Measurements from ENCODE around the gene OPA1.

Gene OPA1

DNA sequence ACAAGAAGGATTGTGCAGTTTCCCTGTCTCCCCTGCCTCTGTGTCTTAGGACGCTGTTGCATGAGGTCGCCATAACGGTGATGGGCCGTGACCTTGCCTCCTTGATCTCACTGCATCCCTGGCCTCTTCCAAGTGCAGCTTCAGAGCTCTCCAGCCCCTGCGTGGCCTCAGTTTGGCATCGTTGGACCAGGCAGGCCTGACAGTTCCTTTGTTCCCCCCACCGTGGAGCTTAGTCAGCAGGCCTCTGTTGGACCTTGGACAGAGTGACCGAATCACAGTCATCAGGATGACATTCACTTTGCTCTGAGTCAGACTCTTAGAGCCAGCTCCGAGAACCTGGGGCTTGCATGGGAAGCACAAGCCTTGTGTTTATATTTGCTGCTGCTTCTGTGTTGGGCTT is 139.4 kb downstream of the OPA1 start:
- no peaks in the 10 kb centered on the region for H3K36me3 ChIP-seq (ENCODE audit: control insufficient read depth, low read length)
- H3K79me2 ChIP-seq (ENCODE audit: control insufficient read depth, low read length) = no peaks in the 10 kb centered on the region
- H3K4me2 ChIP-seq (ENCODE audit: low read length) = no peak overlapping the region
- no peak overlapping the region for H3K27ac ChIP-seq (ENCODE audit: low read depth, low read length)
- no peaks in the 10 kb centered on the region for H3K9me3 ChIP-seq (ENCODE audit: control insufficient read depth, insufficient read depth, low read length)
- H3K27me3 ChIP-seq (ENCODE audit: control insufficient read depth, low read length) = peaks cover 6% of the 10 kb centered on the region; the same call in 1 of the 2 replicates
- no peaks in the 10 kb centered on the region for H3F3A ChIP-seq (ENCODE audit: control insufficient read depth, insufficient read depth)
- no peaks in the 10 kb centered on the region for H3K4me1 ChIP-seq (ENCODE audit: control insufficient read depth, low read length)
- no peaks in the 10 kb centered on the region for H3K9me2 ChIP-seq (replicated peaks; ENCODE audit: control insufficient read depth, low read length)
- no peak overlapping the region for H3K4me3 ChIP-seq (ENCODE audit: low read length)
- TF ChIP-seq EZH2phosphoT487 (IDR thresholded peaks at IDR 0.05; ENCODE audit: borderline replicate concordance, low read length) = no peak
- TF ChIP-seq, protein P1, sequence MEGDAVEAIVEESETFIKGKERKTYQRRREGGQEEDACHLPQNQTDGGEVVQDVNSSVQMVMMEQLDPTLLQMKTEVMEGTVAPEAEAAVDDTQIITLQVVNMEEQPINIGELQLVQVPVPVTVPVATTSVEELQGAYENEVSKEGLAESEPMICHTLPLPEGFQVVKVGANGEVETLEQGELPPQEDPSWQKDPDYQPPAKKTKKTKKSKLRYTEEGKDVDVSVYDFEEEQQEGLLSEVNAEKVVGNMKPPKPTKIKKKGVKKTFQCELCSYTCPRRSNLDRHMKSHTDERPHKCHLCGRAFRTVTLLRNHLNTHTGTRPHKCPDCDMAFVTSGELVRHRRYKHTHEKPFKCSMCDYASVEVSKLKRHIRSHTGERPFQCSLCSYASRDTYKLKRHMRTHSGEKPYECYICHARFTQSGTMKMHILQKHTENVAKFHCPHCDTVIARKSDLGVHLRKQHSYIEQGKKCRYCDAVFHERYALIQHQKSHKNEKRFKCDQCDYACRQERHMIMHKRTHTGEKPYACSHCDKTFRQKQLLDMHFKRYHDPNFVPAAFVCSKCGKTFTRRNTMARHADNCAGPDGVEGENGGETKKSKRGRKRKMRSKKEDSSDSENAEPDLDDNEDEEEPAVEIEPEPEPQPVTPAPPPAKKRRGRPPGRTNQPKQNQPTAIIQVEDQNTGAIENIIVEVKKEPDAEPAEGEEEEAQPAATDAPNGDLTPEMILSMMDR (IDR thresholded peaks at IDR 0.05; ENCODE audit: low read depth, low read length, poor library complexity, severe bottlenecking) = no peak
- H4K20me1 ChIP-seq (ENCODE audit: control insufficient read depth, insufficient read depth, low read depth, low read length) = no peaks in the 10 kb centered on the region

DNA sequence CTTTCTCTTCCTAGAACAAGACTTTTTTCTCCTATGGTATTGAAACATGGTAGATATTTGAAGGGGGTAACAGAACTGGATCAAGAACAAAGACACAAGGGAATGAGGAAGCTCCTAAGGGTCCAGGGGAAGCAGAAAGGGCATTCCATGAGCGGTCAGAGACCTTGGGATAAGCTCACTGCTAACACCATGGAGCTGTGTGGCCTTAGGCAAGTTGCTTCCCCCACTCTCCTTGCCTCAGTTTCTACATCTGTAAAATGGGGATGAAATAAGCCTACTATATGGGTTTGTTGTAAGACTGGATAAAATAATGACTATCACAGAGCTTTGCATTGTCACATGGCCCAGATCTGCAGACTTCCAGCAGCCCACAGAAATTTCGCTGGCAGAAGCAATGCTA is 139.8 kb downstream of the OPA1 start:
- H3K4me2 ChIP-seq (ENCODE audit: low read length) = no peak overlapping the region
- H3K27me3 ChIP-seq (ENCODE audit: control insufficient read depth, low read length) = peaks cover 6% of the 10 kb centered on the region; the same call in 1 of the 2 replicates
- no peaks in the 10 kb centered on the region for H3K9me3 ChIP-seq (ENCODE audit: control insufficient read depth, insufficient read depth, low read length)
- H3K36me3 ChIP-seq (ENCODE audit: control insufficient read depth, low read length) = no peaks in the 10 kb centered on the region
- no peak for TF ChIP-seq EZH2phosphoT487 (IDR thresholded peaks at IDR 0.05; ENCODE audit: borderline replicate concordance, low read length)
- TF ChIP-seq, protein P1 (IDR thresholded peaks at IDR 0.05; ENCODE audit: low read depth, low read length, poor library complexity, severe bottlenecking) = no peak
- H3K4me3 ChIP-seq (ENCODE audit: low read length) = no peak overlapping the region
- H3K79me2 ChIP-seq (ENCODE audit: control insufficient read depth, low read length) = no peaks in the 10 kb centered on the region
- no peaks in the 10 kb centered on the region for H3K9me2 ChIP-seq (replicated peaks; ENCODE audit: control insufficient read depth, low read length)
- no peaks in the 10 kb centered on the region for H4K20me1 ChIP-seq (ENCODE audit: control insufficient read depth, insufficient read depth, low read depth, low read length)
- H3F3A ChIP-seq (ENCODE audit: control insufficient read depth, insufficient read depth) = no peaks in the 10 kb centered on the region
- no peaks in the 10 kb centered on the region for H3K4me1 ChIP-seq (ENCODE audit: control insufficient read depth, low read length)
- H3K27ac ChIP-seq (ENCODE audit: low read depth, low read length) = no peak overlapping the region

GRCh38 chr3:193734737-193735366 is 141.8 kb downstream of the OPA1 start:
- H3K27me3 ChIP-seq (ENCODE audit: control insufficient read depth, low read length) = peaks cover 6% of the 10 kb centered on the region; the same call in 1 of the 2 replicates
- no peaks in the 10 kb centered on the region for H3K9me3 ChIP-seq (ENCODE audit: control insufficient read depth, insufficient read depth, low read length)
- no peaks in the 10 kb centered on the region for H4K20me1 ChIP-seq (ENCODE audit: control insufficient read depth, insufficient read depth, low read depth, low read length)
- H3F3A ChIP-seq (ENCODE audit: control insufficient read depth, insufficient read depth) = no peaks in the 10 kb centered on the region
- H3K79me2 ChIP-seq (ENCODE audit: control insufficient read depth, low read length) = no peaks in the 10 kb centered on the region
- TF ChIP-seq EZH2phosphoT487 (IDR thresholded peaks at IDR 0.05; ENCODE audit: borderline replicate concordance, low read length) = no peak
- TF ChIP-seq, protein P1 (IDR thresholded peaks at IDR 0.05; ENCODE audit: low read depth, low read length, poor library complexity, severe bottlenecking) = no peak
- no peak overlapping the region for H3K4me3 ChIP-seq (ENCODE audit: low read length)
- no peaks in the 10 kb centered on the region for H3K36me3 ChIP-seq (ENCODE audit: control insufficient read depth, low read length)
- no peak overlapping the region for H3K4me2 ChIP-seq (ENCODE audit: low read length)
- no peaks in the 10 kb centered on the region for H3K4me1 ChIP-seq (ENCODE audit: control insufficient read depth, low read length)
- H3K9me2 ChIP-seq (replicated peaks; ENCODE audit: control insufficient read depth, low read length) = no peaks in the 10 kb centered on the region
- no peak overlapping the region for H3K27ac ChIP-seq (ENCODE audit: low read depth, low read length)

Measured in DOHH2 (cell line).